ENCODE data around the gene CLEC1B. TPM values are rescaled to one million over a fixed set of nuclear protein-coding genes. Genes with fewer than 3 reads are reported as not detected.
"Not testable (repeated sequence)": the region's sequence is repeated elsewhere in the genome, so short reads cannot be mapped to it uniquely, and the experiment has no call there.

The CLEC1B gene
- total RNA-seq = not detected
- long read RNA-seq = 0 reads

DNA sequence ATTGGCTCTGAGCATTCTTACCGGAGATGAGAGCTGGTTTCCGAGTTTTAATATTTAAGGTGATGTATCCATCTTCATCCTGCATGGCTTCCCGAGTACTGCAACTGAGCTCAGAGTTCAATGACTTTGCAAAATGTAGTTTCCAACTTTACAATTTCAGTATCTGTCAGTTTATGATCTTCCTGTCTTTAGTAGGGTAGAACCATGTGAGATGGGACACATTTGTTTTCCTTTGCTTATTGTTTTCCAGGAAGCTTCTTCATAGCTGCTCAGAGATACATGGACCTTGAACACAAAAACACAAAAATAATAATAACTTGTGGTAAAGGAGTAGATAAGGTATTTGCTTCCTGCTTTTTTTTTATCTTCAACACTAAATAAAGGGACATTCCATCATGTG, at the start of gene CLEC1B:
Gene CLEC1B (minus strand): TSS at position 106 of the 400 bp plus-strand sequence. CDS start 21 bp downstream, at position 85.
- DNase-seq (no peak), ATAC-seq (no peak)
- intact Hi-C loops (cut with DNase I, micrococcal nuclease) = no loop called here

DNA sequence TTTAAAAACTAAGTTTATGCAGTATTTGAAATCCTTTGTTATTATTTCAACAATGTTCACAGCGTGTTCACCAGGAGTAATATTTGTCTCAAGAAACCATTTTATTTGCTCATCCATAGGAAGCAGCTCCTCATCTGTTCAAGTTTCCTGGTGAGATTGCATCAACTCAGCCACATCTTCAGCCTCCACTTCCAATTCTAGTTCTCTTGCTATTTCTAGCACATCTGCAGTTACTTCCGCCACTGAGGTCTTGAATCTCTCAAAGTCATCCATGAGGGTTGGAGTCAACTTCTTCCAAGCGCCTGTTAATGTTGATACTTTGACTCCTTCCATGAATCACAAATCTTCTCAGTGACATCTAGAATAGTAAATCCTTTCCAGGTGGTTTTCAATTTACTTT, 49.6 kb upstream of the CLEC1B start:
- DNase-seq = no peak
- intact Hi-C loops (cut with DNase I, micrococcal nuclease) = no loop called here
- ATAC-seq = no peak

DNA sequence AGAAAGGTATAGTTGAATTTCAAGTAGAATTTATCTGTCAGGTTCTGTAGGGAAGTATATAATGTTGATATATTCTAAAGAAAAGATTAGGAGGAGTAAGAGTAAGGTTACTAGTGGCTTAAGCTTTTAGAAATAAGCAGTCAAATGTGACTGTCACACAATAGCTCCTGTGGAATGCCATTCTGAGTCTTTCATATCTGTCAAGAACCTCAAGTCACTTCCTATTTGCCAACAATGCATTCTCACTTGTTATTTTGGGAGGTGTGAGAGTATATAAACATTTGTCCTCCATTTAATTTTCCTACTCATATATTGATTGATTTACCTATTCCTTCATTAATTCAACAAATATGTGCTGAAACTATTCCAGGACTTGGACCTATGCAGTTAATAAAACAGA, 43.2 kb upstream of the CLEC1B start:
- DNase-seq (no peak), ATAC-seq (no peak)
- intact Hi-C loops (cut with DNase I, micrococcal nuclease) = no loop called here

GRCh38 chr12:10033783-10034545, 35.0 kb upstream of the CLEC1B start:
- intact Hi-C loops (cut with DNase I, micrococcal nuclease) = loop anchor here in 1 of 2 donors (5.0 kb wide), 1 partner anchor 108 kb away; no protein-coding TSS in a partner anchor

DNA sequence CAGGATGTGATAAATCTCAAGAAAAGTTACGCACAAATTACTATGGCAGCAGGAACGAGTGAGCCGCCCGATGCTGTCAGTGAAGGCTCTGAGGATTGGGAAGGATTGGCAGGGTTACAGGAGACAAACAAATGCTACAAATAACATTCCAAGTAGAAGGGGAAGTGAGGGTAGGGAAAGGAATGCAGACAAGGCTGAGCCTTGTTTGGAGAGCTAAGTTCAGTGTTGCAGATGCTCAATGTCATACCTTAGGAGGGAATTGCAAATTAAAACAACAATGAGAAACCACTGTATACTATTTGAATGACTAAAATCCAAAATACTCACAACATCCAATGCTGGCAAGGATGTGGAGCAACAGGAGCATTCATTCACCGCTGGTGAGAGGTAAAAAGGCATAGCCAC, 32.9 kb upstream of the CLEC1B start:
- no peak for ATAC-seq
- DNase-seq = no peak
- intact Hi-C loops (cut with DNase I, micrococcal nuclease) = loop anchor here in 1 of 2 donors (5.0 kb wide), 1 partner anchor 111 kb away; no protein-coding TSS in a partner anchor

More at GRCh38 chr12:10033783-10034545, 35.0 kb upstream of the CLEC1B start:
- DNase-seq (no peak), ATAC-seq (no peak)

GRCh38 chr12:10031321-10031720, 32.4 kb upstream of the CLEC1B start:
- ATAC-seq (no peak), DNase-seq (no peak)
- intact Hi-C loops (cut with DNase I, micrococcal nuclease) = loop anchor here in 1 of 2 donors (5.0 kb wide), 1 partner anchor 111 kb away; no protein-coding TSS in a partner anchor

GRCh38 chr12:10030446-10030845, 31.5 kb upstream of the CLEC1B start, which contains the start of gene CLEC9A:
Gene CLEC9A (plus strand): TSS chr12:10030682. CDS start chr12:10052688, 22,006 bp downstream.
- intact Hi-C loops (cut with DNase I, micrococcal nuclease) = loop anchor here in 1 of 2 donors (5.0 kb wide), 1 partner anchor 112 kb away; no protein-coding TSS in a partner anchor
- no peak for ATAC-seq
- no peak for DNase-seq

DNA sequence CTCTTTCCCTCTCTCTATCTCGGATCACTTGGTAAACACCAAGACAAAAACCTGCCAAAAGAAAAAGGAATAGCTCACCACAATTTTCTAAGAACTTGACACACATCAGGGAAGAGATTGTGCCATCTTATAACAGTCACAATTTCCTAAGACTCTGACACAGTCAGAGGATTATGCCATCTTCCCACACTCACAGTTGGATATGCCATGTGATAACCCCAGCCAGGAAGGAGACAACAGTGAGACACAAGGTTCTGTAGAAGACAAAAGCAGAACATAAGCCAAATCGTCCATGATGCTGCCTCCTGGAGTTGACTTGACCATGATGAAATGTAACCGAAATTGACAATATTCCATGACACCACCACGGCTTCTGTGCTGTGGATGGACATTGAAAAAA, 28.8 kb upstream of the CLEC1B start:
- DNase-seq (no peak), ATAC-seq (no peak)
- intact Hi-C loops (cut with DNase I, micrococcal nuclease) = no loop called here

DNA sequence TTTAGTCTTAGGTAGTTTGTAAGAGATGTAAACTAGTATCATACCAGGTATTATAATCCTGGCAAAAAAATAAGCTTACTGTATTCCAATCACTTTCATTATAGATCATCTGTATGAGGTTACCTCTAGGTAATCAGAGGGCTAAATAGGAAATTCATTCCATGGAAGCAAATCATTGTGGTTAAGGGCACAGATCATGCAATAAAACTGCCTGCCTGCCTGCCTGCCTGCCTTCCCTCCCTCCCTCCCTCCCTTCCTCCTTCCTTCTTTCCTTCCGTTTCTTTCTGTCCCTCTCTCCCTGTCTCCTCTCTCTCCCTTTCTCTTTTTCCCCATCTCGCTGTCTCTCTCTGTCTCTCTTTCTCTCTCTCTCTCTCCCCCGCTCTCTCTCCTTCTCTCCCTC, 28.4 kb upstream of the CLEC1B start:
- intact Hi-C loops (cut with DNase I, micrococcal nuclease) = no loop called here
- DNase-seq (no peak), ATAC-seq (no peak)

DNA sequence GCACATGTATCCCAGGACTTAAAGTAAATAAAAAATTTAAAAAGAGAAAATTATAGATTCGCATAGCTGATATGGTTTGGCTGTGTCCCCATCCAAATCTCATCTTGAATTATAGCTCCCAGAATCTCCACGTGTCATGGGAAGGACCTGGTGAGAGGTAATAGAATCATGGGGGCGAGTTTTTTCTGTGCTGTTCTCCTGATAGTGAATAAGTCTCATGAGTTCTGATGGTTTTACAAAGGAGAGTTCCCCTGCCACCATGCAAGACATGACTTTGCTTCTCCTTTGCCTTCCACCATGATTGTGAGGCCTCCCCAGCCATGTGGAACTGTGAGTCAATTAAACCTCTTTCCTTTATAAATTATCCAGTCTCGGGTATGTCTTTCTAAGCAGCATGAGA, 27.7 kb upstream of the CLEC1B start:
- intact Hi-C loops (cut with DNase I, micrococcal nuclease); DNase-seq; ATAC-seq: not testable (repeated sequence)

- intact Hi-C loops (cut with DNase I, micrococcal nuclease) = no loop called here
- DNase-seq (no peak), ATAC-seq (no peak)
Observed at GRCh38 chr12:10025236-10025635, 26.3 kb upstream of the CLEC1B start.

- intact Hi-C loops (cut with DNase I, micrococcal nuclease) = no loop called here
- no peak for ATAC-seq
- DNase-seq = no peak
Observed at GRCh38 chr12:10021342-10021741, 22.4 kb upstream of the CLEC1B start.

- no peak for DNase-seq
- no peak for ATAC-seq
- intact Hi-C loops (cut with DNase I, micrococcal nuclease) = no loop called here
Observed at GRCh38 chr12:10018386-10018785, 19.5 kb upstream of the CLEC1B start.

GRCh38 chr12:10016881-10017280, 18.0 kb upstream of the CLEC1B start:
- ATAC-seq = no peak

DNA sequence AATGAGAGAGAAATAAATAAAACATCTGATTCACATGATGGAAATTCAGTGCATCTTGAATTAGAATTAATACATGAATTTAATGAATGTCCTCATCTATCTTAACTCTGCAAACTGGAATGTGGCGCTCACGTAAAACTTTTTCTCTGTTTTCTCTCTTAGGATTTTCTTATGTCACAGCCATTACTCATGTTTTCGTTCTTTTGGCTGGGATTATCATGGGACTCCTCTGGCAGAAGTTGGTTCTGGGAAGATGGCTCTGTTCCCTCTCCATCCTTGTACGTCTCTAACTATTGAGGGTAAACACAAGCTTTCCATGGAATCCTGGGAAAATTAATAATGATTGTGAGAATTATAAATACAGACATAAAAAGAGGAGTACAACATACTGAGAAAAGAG, 16.5 kb upstream of the CLEC1B start:
- ATAC-seq (no peak), DNase-seq (no peak)
- intact Hi-C loops (cut with DNase I, micrococcal nuclease) = no loop called here

More at GRCh38 chr12:10016881-10017280, 18.0 kb upstream of the CLEC1B start:
- DNase-seq = no peak
- intact Hi-C loops (cut with DNase I, micrococcal nuclease) = no loop called here

DNA sequence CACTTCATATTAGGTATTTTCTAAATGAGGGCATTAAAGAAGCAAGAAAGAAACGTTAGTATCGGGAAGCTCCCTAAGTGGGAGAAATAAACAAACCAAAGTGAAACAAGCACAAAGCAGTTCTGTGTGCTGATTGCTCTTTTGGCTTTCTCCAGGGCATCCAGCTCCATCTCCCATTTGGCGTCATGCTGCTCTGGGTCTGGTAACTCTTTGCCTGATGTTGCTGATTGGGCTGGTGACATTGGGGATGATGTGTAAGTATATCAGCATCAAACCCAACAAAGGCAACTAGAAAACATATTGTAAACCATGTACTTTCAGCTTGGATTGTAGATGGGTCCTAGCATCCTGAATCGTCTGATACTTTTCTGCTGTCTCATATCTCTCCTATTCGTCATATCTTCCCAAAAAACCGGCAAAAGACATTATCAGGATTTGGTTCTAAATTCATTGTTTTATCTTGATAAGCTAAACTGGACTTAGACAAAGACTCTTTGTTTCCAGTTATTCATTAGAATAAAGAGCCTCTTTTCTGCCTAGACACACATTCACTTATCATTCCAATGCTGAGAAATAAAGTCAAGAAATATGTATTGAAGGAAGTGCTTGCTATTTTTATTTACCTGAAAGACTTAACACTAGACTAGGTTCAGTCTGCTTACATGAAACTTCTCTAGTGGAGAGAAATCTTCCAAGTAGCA, 13.9 kb upstream of the CLEC1B start:
- DNase-seq = no peak
- ATAC-seq = no peak
- intact Hi-C loops (cut with DNase I, micrococcal nuclease) = no loop called here

DNA sequence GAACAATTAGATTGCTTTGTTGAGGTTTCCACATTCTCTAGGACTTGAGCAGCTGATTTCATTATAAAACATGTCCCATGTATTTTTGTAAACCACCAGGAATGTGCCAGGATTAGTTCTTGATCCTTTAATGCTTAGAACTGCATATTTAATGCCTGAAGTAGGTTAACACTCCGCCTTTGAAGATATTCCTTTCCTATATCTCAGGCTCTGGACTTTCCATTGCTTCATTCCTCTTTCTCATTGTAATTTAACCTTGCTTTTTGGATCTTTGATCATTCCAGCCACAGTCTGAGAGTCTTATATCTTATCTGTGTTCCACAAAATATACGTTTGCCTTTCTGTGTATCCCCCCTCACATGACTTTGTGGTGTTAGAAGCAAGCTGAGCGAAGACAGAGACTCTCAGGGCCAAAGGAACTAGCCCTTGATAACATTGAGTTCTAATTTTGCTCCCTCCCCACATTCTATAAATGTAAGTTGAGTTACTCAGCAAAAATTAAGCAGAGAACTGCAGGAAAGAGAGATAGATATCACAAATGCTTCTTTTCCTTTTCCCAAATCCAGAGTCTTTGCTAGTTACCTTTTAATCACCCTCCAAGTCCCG, 2.4 kb upstream of the CLEC1B start:
- DNase-seq = no peak
- no peak for ATAC-seq
- intact Hi-C loops (cut with DNase I, micrococcal nuclease) = no loop called here

- DNase-seq = no peak
- intact Hi-C loops (cut with DNase I, micrococcal nuclease) = no loop called here
- no peak for ATAC-seq
Observed at GRCh38 chr12:9992296-9992695, 6.6 kb downstream of the CLEC1B start.

DNA sequence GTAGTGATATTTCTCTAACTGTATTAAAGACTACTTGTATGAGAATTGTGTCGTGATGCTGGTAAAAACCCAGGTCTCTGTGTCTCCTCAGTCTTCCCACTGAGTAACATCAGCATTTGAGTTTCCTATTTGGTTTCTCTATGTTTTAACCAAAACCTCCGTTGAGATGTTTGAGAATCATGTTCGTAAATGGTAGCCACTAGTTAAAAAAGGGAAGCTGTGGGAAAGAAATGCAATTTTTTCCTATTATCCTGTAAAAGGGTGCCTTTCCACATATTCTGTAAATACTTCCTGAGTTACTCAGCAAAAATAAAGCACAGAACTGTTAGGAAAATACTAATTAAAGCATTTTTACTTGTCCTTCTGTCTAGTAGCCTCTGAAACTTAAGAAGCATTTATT, 7.0 kb downstream of the CLEC1B start:
- intact Hi-C loops (cut with DNase I, micrococcal nuclease) = no loop called here
- DNase-seq (no peak), ATAC-seq (no peak)

DNA sequence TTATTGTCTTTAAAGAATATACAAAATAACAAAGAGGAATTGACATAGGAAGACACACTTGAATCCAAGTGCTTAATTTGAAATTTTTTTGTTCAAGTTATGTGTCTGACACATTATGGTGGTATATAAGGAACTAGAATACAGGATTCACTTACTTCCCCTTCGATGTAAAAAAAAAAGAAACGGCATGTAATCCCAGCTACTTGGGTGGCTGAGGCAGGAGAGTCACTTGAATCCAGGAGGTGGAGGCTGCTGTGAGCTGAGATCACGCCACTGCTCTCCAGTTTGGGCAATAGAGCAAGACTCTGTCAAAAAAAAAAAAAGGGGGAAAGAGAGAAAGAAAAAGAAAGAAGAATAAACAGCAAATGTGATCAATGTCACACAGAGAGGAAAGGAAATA, 18.8 kb downstream of the CLEC1B start:
- no peak for ATAC-seq
- intact Hi-C loops (cut with DNase I, micrococcal nuclease) = no loop called here
- no peak for DNase-seq
